Measurements from ENCODE around the gene MNX1.

The MNX1 gene

GRCh38 chr7:156999958-157000726 is 10.3 kb downstream of the MNX1 start:
- no peak overlapping the region for H2AFZ ChIP-seq (ENCODE audit: low read length)
- TF ChIP-seq EZH2phosphoT487 (IDR thresholded peaks at IDR 0.05; ENCODE audit: borderline replicate concordance) (no peak), CTCF (conservative IDR thresholded peaks at IDR 0.05; ENCODE audit: low read length) (no peak)
- H3K9ac ChIP-seq (ENCODE audit: low read depth, low read length, poor library complexity, severe bottlenecking) = no peak overlapping the region
- no peaks in the 10 kb centered on the region for H3K4me1 ChIP-seq (ENCODE audit: insufficient read depth, low read length, poor library complexity, severe bottlenecking)
- no peaks in the 10 kb centered on the region for H3K27me3 ChIP-seq (ENCODE audit: insufficient read depth, low read length, poor library complexity, severe bottlenecking)
- H3K4me3 ChIP-seq (ENCODE audit: low read length, poor library complexity, severe bottlenecking) = no peak overlapping the region
- H3K4me2 ChIP-seq (ENCODE audit: low read depth, low read length, poor library complexity, severe bottlenecking) = no peak overlapping the region
- no peaks in the 10 kb centered on the region for H3F3A ChIP-seq (ENCODE audit: low read depth)
- H3K79me2 ChIP-seq (ENCODE audit: insufficient read depth, low read length) = no peaks in the 10 kb centered on the region
- H4K20me1 ChIP-seq (ENCODE audit: insufficient read depth, low read length, poor library complexity, severe bottlenecking) = no peaks in the 10 kb centered on the region
- no peaks in the 10 kb centered on the region for H3K9me2 ChIP-seq (replicated peaks; ENCODE audit: low read depth, low read length)
- no peaks in the 10 kb centered on the region for H3K36me3 ChIP-seq (ENCODE audit: insufficient read depth, low read length)
- no peaks in the 10 kb centered on the region for H3K9me3 ChIP-seq (ENCODE audit: insufficient read depth, low read depth, low read length)

- H2AFZ ChIP-seq (ENCODE audit: low read length) = no peak overlapping the region
- no peaks in the 10 kb centered on the region for H3K27me3 ChIP-seq (ENCODE audit: insufficient read depth, low read length, poor library complexity, severe bottlenecking)
- H3K4me2 ChIP-seq (ENCODE audit: low read depth, low read length, poor library complexity, severe bottlenecking) = no peak overlapping the region
- H3K9me2 ChIP-seq (replicated peaks; ENCODE audit: low read depth, low read length) = no peaks in the 10 kb centered on the region
- no peaks in the 10 kb centered on the region for H3K79me2 ChIP-seq (ENCODE audit: insufficient read depth, low read length)
- no peak overlapping the region for H3K9ac ChIP-seq (ENCODE audit: low read depth, low read length, poor library complexity, severe bottlenecking)
- no peaks in the 10 kb centered on the region for H3F3A ChIP-seq (ENCODE audit: low read depth)
- no peak for TF ChIP-seq EZH2phosphoT487 (IDR thresholded peaks at IDR 0.05; ENCODE audit: borderline replicate concordance)
- no peak for TF ChIP-seq CTCF (conservative IDR thresholded peaks at IDR 0.05; ENCODE audit: low read length)
- H4K20me1 ChIP-seq (ENCODE audit: insufficient read depth, low read length, poor library complexity, severe bottlenecking) = no peaks in the 10 kb centered on the region
- no peaks in the 10 kb centered on the region for H3K9me3 ChIP-seq (ENCODE audit: insufficient read depth, low read depth, low read length)
- H3K4me1 ChIP-seq (ENCODE audit: insufficient read depth, low read length, poor library complexity, severe bottlenecking) = no peaks in the 10 kb centered on the region
- H3K4me3 ChIP-seq (ENCODE audit: low read length, poor library complexity, severe bottlenecking) = no peak overlapping the region
- no peaks in the 10 kb centered on the region for H3K36me3 ChIP-seq (ENCODE audit: insufficient read depth, low read length)
Measured at GRCh38 chr7:156998988-156999957, 11.2 kb downstream of the MNX1 start.

GRCh38 chr7:156994417-156994816 is 16.0 kb downstream of the MNX1 start:
- H3K4me2 ChIP-seq (ENCODE audit: low read depth, low read length, poor library complexity, severe bottlenecking) = no peak overlapping the region
- H3F3A ChIP-seq (ENCODE audit: low read depth) = no peaks in the 10 kb centered on the region
- H3K9me3 ChIP-seq (ENCODE audit: insufficient read depth, low read depth, low read length) = no peaks in the 10 kb centered on the region
- H4K20me1 ChIP-seq (ENCODE audit: insufficient read depth, low read length, poor library complexity, severe bottlenecking) = no peaks in the 10 kb centered on the region
- no peak overlapping the region for H2AFZ ChIP-seq (ENCODE audit: low read length)
- no peaks in the 10 kb centered on the region for H3K36me3 ChIP-seq (ENCODE audit: insufficient read depth, low read length)
- H3K4me1 ChIP-seq (ENCODE audit: insufficient read depth, low read length, poor library complexity, severe bottlenecking) = no peaks in the 10 kb centered on the region
- TF ChIP-seq EZH2phosphoT487 (IDR thresholded peaks at IDR 0.05; ENCODE audit: borderline replicate concordance) (no peak), CTCF (conservative IDR thresholded peaks at IDR 0.05; ENCODE audit: low read length) (no peak)
- no peaks in the 10 kb centered on the region for H3K27me3 ChIP-seq (ENCODE audit: insufficient read depth, low read length, poor library complexity, severe bottlenecking)
- H3K9ac ChIP-seq (ENCODE audit: low read depth, low read length, poor library complexity, severe bottlenecking) = no peak overlapping the region
- no peaks in the 10 kb centered on the region for H3K79me2 ChIP-seq (ENCODE audit: insufficient read depth, low read length)
- no peaks in the 10 kb centered on the region for H3K9me2 ChIP-seq (replicated peaks; ENCODE audit: low read depth, low read length)
- H3K4me3 ChIP-seq (ENCODE audit: low read length, poor library complexity, severe bottlenecking) = no peak overlapping the region

All from Loucy (cell line).